Endothelial cell of umbilical vein (primary cell): ENCODE results near the gene GPR37L1. TPM values are rescaled to one million over a fixed set of nuclear protein-coding genes. Genes with fewer than 3 reads are reported as not detected.

Experiments used
- BruUV-seq: library from RNA; stranded (reverse); fragments of 400-500 nt; replicated peaks from 2 replicates; lab custom pipeline; 2021; lab: Mats Ljungman, UMichigan
- CTCF ChIA-PET: fragments of 300-600, 350-600 bp; sonication (Branson Sonifier 250); formaldehyde crosslinking; loops from one replicate; lab custom pipeline; 2021; ENCODE audit warnings: antibody characterized with exemption, inconsistent platforms; lab: Charles Lee
- POLR2A ChIA-PET: fragments of 300-600, 350-600 bp; sonication (Branson Sonifier 250); formaldehyde crosslinking; loops from one replicate; lab custom pipeline; 2021; ENCODE audit warnings: antibody characterized with exemption, inconsistent platforms; lab: Charles Lee
- DNase-seq: peaks from one replicate; pipeline ENCODE4 v3.0.0-alpha.2; 2011; ENCODE audit warnings: low read depth, low spot score
- FAIRE-seq: peaks from 2 replicates; lab custom pipeline; 2011; peaks lifted over from hg19 to GRCh38; lab: Jason Lieb, UNC
- H2AFZ ChIP-seq: 2 replicates; pipeline ENCODE4 v1.6.0; 2012; ENCODE audit warnings: low read depth, low read length, control low read depth, inconsistent platforms
- H3K27ac ChIP-seq: 2 replicates; pipeline ENCODE4 v1.5.1; 2011; ENCODE audit warnings: low read depth, mild to moderate bottlenecking, control low read depth, low read length, moderate library complexity; ENCODE audit not compliant: insufficient read depth
- H3K27me3 ChIP-seq, 2 experiments: 2 replicates each; pipeline versions ENCODE4 v1.6.0 to v1.6.1; 2011; ENCODE audit warnings: low read length in 2 of 2, mixed read lengths in 1 of 2; ENCODE audit not compliant: control insufficient read depth in 2 of 2, insufficient read depth in 2 of 2
- H3K36me3 ChIP-seq, 2 experiments: 2 replicates in 1 of 2; 3 replicates in 1 of 2; pipeline ENCODE4 v1.5.1; 2011; ENCODE audit warnings: low read length in 2 of 2, mild to moderate bottlenecking in 1 of 2, moderate library complexity in 1 of 2; ENCODE audit not compliant: control insufficient read depth in 2 of 2, insufficient read depth in 2 of 2; ENCODE audit errors: extremely low read depth in 1 of 2
- H3K4me1 ChIP-seq: 3 replicates; pipeline ENCODE4 v1.5.1; 2011; ENCODE audit warnings: mild to moderate bottlenecking, low read length; ENCODE audit not compliant: control insufficient read depth, insufficient read depth; ENCODE audit errors: extremely low read depth
- H3K4me2 ChIP-seq: 2 replicates; pipeline ENCODE4 v1.6.1; 2011; ENCODE audit warnings: low read length, control low read depth, mixed read lengths; ENCODE audit not compliant: insufficient read depth
- H3K4me3 ChIP-seq, 3 experiments: fragments of 200-600 bp in 1 of 3; sonication (generic), shearing (Covaris generic) in 1 of 3; replicated peaks in 1 of 3; 2 replicates each; pipeline ENCODE4 v1.5.1; 2011 to 2016; ENCODE audit warnings: control low read depth in 3 of 3, low read length in 3 of 3, mild to moderate bottlenecking in 2 of 3, inconsistent platforms in 1 of 3, low read depth in 1 of 3, moderate library complexity in 1 of 3; ENCODE audit not compliant: insufficient read depth in 1 of 3
- H3K79me2 ChIP-seq: 2 replicates; pipeline ENCODE4 v1.6.0; 2012; ENCODE audit warnings: low read length, inconsistent platforms; ENCODE audit not compliant: control insufficient read depth, insufficient read depth
- H3K9ac ChIP-seq: replicated peaks from 2 replicates; pipeline ENCODE3; 2011; ENCODE audit warnings: low read length, control low read depth; ENCODE audit not compliant: insufficient read depth; ENCODE audit errors: extremely low read depth
- H3K9me1 ChIP-seq: replicated peaks from 3 replicates; pipeline ENCODE4 v1.6.0; 2011; ENCODE audit warnings: mild to moderate bottlenecking, low read length; ENCODE audit not compliant: control insufficient read depth, insufficient read depth; ENCODE audit errors: extremely low read depth
- H3K9me3 ChIP-seq: replicated peaks from 2 replicates; pipeline ENCODE4 v1.5.1; 2012; ENCODE audit warnings: low read length, inconsistent platforms; ENCODE audit not compliant: control insufficient read depth, insufficient read depth
- H4K20me1 ChIP-seq: replicated peaks from 2 replicates; pipeline ENCODE3; 2011; ENCODE audit warnings: mild to moderate bottlenecking, low read length; ENCODE audit not compliant: control insufficient read depth, insufficient read depth; ENCODE audit errors: extremely low read depth
- EZH2 ChIP-seq: IDR thresholded peaks from 2 replicates; pipeline ENCODE4 v1.6.1; 2012; ENCODE audit warnings: borderline replicate concordance, low read depth, mild to moderate bottlenecking, moderate library complexity, low read length, inconsistent platforms; ENCODE audit not compliant: severe bottlenecking
- FOS ChIP-seq: IDR thresholded peaks from 2 replicates; pipeline ENCODE4 v1.6.1; 2011; ENCODE audit warnings: mild to moderate bottlenecking, low read length, moderate library complexity, borderline replicate concordance; ENCODE audit not compliant: insufficient read depth
- GATA2 ChIP-seq: IDR thresholded peaks from 2 replicates; pipeline ENCODE4 v1.7.0; 2011; ENCODE audit warnings: low read depth, mild to moderate bottlenecking, moderate library complexity, mixed read lengths, low read length; ENCODE audit not compliant: insufficient read length, insufficient read depth
- JUN ChIP-seq: IDR thresholded peaks from 2 replicates; pipeline ENCODE4 v1.6.1; 2011; ENCODE audit warnings: borderline replicate concordance, low read depth; ENCODE audit not compliant: insufficient read length, insufficient read depth
- MYC ChIP-seq: IDR thresholded peaks from one replicate; pipeline ENCODE4 v1.6.1; 2011; ENCODE audit warnings: mild to moderate bottlenecking, low read depth, low read length
- POLR2A ChIP-seq: IDR thresholded peaks from 2 replicates; pipeline ENCODE4 v1.6.1; 2012; ENCODE audit warnings: low read depth, mild to moderate bottlenecking, control low read depth, low read length
- POLR2AphosphoS5 ChIP-seq: IDR thresholded peaks from 2 replicates; pipeline ENCODE4 v1.6.1; 2012; ENCODE audit warnings: low read depth, mild to moderate bottlenecking, control low read depth, low read length, moderate library complexity; ENCODE audit not compliant: insufficient read depth
- dilution Hi-C: fragments of 300-500 bp; cut with MboI; formaldehyde crosslinking; loops from one replicate; pipeline ENCODE4 v1.15.0; 2019; ENCODE audit warnings: low sequenced_read_pairs; ENCODE audit not compliant: extremely low pct_ligation_motif_present
- intact Hi-C: fragments of 100-400 bp; cut with micrococcal nuclease; formaldehyde crosslinking; loops from one replicate; pipeline ENCODE4 v1.10.0; 2022
- polyA plus RNA-seq, 4 experiments: library from polyadenylated mRNA; depleted of rRNA in 3 of 4; stranded (reverse) in 3 of 4; unstranded in 1 of 4; fragments of >200 nt; gene quantifications; 2 replicates each; pipeline versions ENCODE4 v1.2.1 to v1.2.3, GENCODE V29; 2011 to 2012; ENCODE audit warnings: missing spikeins in 1 of 4
- total RNA-seq: library from RNA; stranded (reverse); gene quantifications from 2 replicates; pipeline ENCODE4 v1.2.3, GENCODE V29; 2021
- TF ChIP-seq, protein P1 (sequence below): IDR thresholded peaks from 2 replicates; pipeline ENCODE4 v1.6.1; 2011; ENCODE audit not compliant: insufficient read depth, insufficient read length
- TF ChIP-seq, protein P2 (sequence below), 2 donors: IDR thresholded peaks; 1 replicate in 1 of 2; 2 replicates in 1 of 2; pipeline ENCODE4 v1.5.1; 2011; ENCODE audit warnings: low read length in 2 of 2, mild to moderate bottlenecking in 2 of 2, moderate library complexity in 2 of 2, control low read depth in 1 of 2, inconsistent platforms in 1 of 2, low read depth in 1 of 2; ENCODE audit not compliant: insufficient read depth in 1 of 2; ENCODE audit errors: extremely low read depth in 1 of 2

Gene GPR37L1
- total and polyA plus RNA-seq, 2 donors (not counting 3 experiments of a cell fraction or from before 2014, with no cell fraction given), result not detected

DNA sequence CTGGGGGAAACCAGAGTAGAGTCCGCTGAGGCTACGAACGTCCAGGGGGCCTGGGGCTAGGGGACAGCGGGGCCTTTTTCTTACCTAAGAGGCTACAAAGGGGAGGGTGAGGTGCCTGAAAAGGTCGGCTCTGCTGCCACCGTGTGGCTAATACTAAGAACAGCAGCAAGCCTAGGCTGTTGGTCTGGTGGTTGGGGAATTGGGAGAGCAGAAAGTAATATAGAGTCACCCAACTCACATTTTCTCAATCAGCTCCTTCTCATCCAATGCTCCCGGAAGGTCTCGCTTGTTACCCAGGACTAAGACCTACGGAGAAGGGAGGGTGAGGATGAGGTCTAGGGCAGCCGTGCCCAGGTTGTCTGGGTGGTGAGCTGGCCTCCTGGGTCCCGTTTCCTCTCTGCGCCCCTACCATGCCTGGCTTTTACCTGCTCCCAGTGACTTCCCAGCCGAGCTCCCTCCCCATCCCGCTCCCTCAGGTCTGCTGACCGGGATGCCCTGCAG lies 12.6 kb downstream of the GPR37L1 start:
- H4K20me1 ChIP-seq, result no peaks in the 10 kb centered on the region
- ChIA-PET POLR2A (no interaction called here), CTCF (interaction anchor here (0.7 to 3.8 kb wide), 16 partner anchors 8 to 584 kb away, joined by 3 to 31 read pairs (median 5); partner anchors contain the start of gene GPR37L1)
- intact Hi-C loops (loop anchor here (1.0 kb wide), 3 partner anchors 8 to 126 kb away; partner anchors contain the start of gene GPR37L1), dilution Hi-C loops (no loop called here)
- no peak overlapping the region for H3K4me3 ChIP-seq
- H3K36me3 ChIP-seq, result peaks cover 9 to 38% of the 10 kb centered on the region in 2 experiments
- peak; percentile 92 for FAIRE-seq
- no peak overlapping the region for H3K27ac ChIP-seq
- no peak overlapping the region for H3K9ac ChIP-seq
- peaks cover 19% of the 10 kb centered on the region for H3K79me2 ChIP-seq
- no peak overlapping the region for H3K4me2 ChIP-seq
- TF ChIP-seq, protein P1, sequence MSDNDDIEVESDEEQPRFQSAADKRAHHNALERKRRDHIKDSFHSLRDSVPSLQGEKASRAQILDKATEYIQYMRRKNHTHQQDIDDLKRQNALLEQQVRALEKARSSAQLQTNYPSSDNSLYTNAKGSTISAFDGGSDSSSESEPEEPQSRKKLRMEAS, result no peak
- TF ChIP-seq GATA2, result no peak
- TF ChIP-seq MYC, result no peak
- TF ChIP-seq EZH2, result no peak
- TF ChIP-seq JUN, result no peak
- TF ChIP-seq, protein P2, sequence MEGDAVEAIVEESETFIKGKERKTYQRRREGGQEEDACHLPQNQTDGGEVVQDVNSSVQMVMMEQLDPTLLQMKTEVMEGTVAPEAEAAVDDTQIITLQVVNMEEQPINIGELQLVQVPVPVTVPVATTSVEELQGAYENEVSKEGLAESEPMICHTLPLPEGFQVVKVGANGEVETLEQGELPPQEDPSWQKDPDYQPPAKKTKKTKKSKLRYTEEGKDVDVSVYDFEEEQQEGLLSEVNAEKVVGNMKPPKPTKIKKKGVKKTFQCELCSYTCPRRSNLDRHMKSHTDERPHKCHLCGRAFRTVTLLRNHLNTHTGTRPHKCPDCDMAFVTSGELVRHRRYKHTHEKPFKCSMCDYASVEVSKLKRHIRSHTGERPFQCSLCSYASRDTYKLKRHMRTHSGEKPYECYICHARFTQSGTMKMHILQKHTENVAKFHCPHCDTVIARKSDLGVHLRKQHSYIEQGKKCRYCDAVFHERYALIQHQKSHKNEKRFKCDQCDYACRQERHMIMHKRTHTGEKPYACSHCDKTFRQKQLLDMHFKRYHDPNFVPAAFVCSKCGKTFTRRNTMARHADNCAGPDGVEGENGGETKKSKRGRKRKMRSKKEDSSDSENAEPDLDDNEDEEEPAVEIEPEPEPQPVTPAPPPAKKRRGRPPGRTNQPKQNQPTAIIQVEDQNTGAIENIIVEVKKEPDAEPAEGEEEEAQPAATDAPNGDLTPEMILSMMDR (IDR thresholded peaks at IDR 0.05; ENCODE audit: extremely low read depth in 1 of 2, insufficient read depth in 1 of 2, low read depth in 1 of 2, low read length in 2 of 2), result peak; percentile 72 to 84
- no peak for TF ChIP-seq POLR2AphosphoS5
- no peak for TF ChIP-seq POLR2A
- no peak for TF ChIP-seq FOS
- DNase-seq, result peak; percentile 60
- no peaks in the 10 kb centered on the region for H3K27me3 ChIP-seq
- H2AFZ ChIP-seq, result no peak overlapping the region
- no TSS peak for BruUV-seq
- no peaks in the 10 kb centered on the region for H3K9me3 ChIP-seq
- no peaks in the 10 kb centered on the region for H3K9me1 ChIP-seq
- no peaks in the 10 kb centered on the region for H3K4me1 ChIP-seq
